ENCODE results near the gene SH3RF3. TPM values are rescaled to one million over a fixed set of nuclear protein-coding genes. Genes with fewer than 3 reads are reported as not detected.

SH3RF3 gene
- total and polyA plus RNA-seq, 3 experiments from 2014 or later = 0.24 to 0.31 (median 0.27) TPM

DNA sequence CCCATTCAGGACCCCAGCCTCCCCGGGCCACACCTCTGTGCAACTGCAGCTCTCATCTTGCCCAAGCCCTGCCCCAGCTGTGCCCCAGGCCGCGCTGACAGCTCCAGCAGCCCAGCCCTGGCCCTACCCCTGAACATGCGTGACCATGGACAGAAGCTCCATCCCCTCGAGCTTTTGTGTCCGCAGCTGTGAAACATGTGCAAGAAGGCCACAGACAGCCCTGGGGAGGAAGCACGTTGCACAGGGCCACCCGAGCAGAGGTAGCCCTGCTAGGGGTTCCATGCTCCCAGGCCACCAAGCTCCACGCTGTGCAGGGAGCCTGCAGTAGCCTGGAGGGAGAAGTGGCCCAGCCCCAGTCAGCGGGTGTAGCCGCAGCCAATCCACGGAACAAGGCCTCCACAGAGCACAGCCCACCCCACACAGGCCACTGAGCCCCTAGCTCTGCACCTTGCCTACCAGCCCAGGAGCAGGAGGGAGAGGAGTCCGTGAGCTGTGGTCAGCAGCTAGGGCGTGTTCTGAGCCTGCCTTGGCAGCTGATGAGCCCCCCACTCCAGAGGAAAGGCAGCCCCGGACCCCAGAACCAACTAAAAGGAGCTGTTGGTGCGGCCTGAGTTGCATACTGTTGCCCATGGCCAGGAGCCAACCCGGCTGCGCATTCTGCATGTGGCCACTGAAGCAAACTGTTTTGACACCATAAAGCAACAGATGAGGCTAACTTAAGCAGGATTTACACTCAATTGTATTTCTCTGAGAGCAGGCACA, 300.7 kb downstream of the SH3RF3 start:
- peaks cover 0 to 2% of the 10 kb centered on the region in 2 donors for H3K27me3 Mint-ChIP-seq
- ChIA-PET POLR2A (no interaction called here), CTCF (no interaction called here)
- H3K9me3 Mint-ChIP-seq = no peaks in the 10 kb centered on the region
- Histone ChIP-seq H3K27ac (ENCODE audit: low read depth, low read length) (no peak overlapping the region), H3K9me3 (ENCODE audit: low read length) (no peaks in the 10 kb centered on the region), H3K4me3 (ENCODE audit: low read length) (no peak overlapping the region), H3K36me3 (ENCODE audit: insufficient read depth, low read length) (no peaks in the 10 kb centered on the region), H3K27me3 (ENCODE audit: insufficient read depth, low read length, poor library complexity, severe bottlenecking) (no peaks in the 10 kb centered on the region), H3K4me1 (ENCODE audit: insufficient read depth, low read length) (no peaks in the 10 kb centered on the region)
- no peaks in the 10 kb centered on the region for H3K36me3 Mint-ChIP-seq
- no peaks in the 10 kb centered on the region for H3K4me1 Mint-ChIP-seq
- DNase-seq = no peak
- no peak overlapping the region for H3K27ac Mint-ChIP-seq
- no peak overlapping the region for H3K4me3 Mint-ChIP-seq

- CTCF ChIA-PET = no interaction called here
- H3K4me1 Mint-ChIP-seq = no peaks in the 10 kb centered on the region
- POLR2A ChIA-PET = no interaction called here
Measured at GRCh38 chr2:109430329-109430636, 301.3 kb downstream of the SH3RF3 start.

DNA sequence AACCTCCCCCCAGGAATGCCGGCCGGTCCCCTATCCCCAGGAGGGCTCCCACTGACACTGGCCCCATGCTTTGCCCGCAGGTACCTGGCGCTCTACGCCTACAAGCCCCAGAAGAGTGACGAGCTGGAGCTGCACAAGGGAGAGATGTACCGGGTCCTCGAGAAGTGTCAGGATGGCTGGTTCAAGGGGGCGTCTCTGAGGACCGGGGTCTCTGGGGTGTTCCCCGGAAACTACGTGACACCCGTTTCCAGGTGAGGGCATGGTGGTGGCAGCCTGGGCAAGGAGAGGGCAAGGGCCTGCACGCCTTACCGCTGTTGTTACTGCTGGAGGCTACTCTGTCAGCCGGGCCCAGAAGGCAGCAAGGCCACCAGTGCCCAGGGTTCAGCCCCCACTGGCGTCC, 303.4 kb downstream of the SH3RF3 start:
- H3K27me3 Mint-ChIP-seq = peaks cover 0 to 2% of the 10 kb centered on the region in 2 donors
- H3K9me3 Mint-ChIP-seq = no peaks in the 10 kb centered on the region
- DNase-seq = no peak
- Histone ChIP-seq H3K4me3 (ENCODE audit: low read length) (no peak overlapping the region), H3K9me3 (ENCODE audit: low read length) (no peaks in the 10 kb centered on the region), H3K27me3 (ENCODE audit: insufficient read depth, low read length, poor library complexity, severe bottlenecking) (no peaks in the 10 kb centered on the region), H3K4me1 (ENCODE audit: insufficient read depth, low read length) (no peaks in the 10 kb centered on the region), H3K27ac (ENCODE audit: low read depth, low read length) (no peak overlapping the region), H3K36me3 (ENCODE audit: insufficient read depth, low read length) (no peaks in the 10 kb centered on the region)
- H3K4me1 Mint-ChIP-seq = no peaks in the 10 kb centered on the region
- no peak overlapping the region for H3K27ac Mint-ChIP-seq
- CTCF ChIA-PET = no interaction called here
- no peaks in the 10 kb centered on the region for H3K36me3 Mint-ChIP-seq
- no peak overlapping the region for H3K4me3 Mint-ChIP-seq
- POLR2A ChIA-PET = no interaction called here

More at GRCh38 chr2:109430329-109430636, 301.3 kb downstream of the SH3RF3 start:
- H3K4me1 ChIP-seq (ENCODE audit: insufficient read depth, low read length) = no peaks in the 10 kb centered on the region
- Mint-ChIP-seq H3K36me3 (no peaks in the 10 kb centered on the region), H3K4me3 (no peak overlapping the region), H3K27me3 (peaks cover 0 to 2% of the 10 kb centered on the region in 2 donors), H3K9me3 (no peaks in the 10 kb centered on the region), H3K27ac (no peak overlapping the region)
- no peak overlapping the region for H3K27ac ChIP-seq (ENCODE audit: low read depth, low read length)
- H3K9me3 ChIP-seq (ENCODE audit: low read length) = no peaks in the 10 kb centered on the region
- no peaks in the 10 kb centered on the region for H3K36me3 ChIP-seq (ENCODE audit: insufficient read depth, low read length)
- H3K4me3 ChIP-seq (ENCODE audit: low read length) = no peak overlapping the region
- no peak for DNase-seq
- H3K27me3 ChIP-seq (ENCODE audit: insufficient read depth, low read length, poor library complexity, severe bottlenecking) = no peaks in the 10 kb centered on the region

DNA sequence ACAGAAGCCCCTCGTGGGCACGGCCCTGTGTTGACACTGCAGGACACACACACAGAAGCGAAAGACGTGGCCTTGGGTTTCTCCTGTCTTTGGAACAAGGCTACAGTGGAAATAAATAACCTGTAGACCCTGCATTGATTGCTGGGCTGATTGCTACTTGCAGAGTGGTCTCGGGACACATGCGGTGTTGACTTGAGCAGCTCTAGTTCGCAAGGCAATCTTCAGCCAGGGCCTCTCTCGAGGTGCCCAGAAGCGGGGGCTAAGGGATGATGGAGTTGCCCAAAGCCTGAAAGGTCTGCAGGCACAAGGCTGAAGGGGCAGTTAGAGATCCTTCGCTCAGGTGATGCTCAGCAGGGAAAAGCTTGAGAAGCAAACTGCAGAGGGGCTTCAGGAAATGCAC, 304.5 kb downstream of the SH3RF3 start:
- ChIA-PET CTCF (no interaction called here), POLR2A (no interaction called here)
- no peak for DNase-seq
- peaks cover 0 to 3% of the 10 kb centered on the region in 2 donors for H3K27me3 Mint-ChIP-seq
- H3K27me3 ChIP-seq (ENCODE audit: insufficient read depth, low read length, poor library complexity, severe bottlenecking) = no peaks in the 10 kb centered on the region
- no peaks in the 10 kb centered on the region for H3K36me3 ChIP-seq (ENCODE audit: insufficient read depth, low read length)
- H3K4me3 Mint-ChIP-seq = no peak overlapping the region
- H3K4me1 Mint-ChIP-seq = no peaks in the 10 kb centered on the region
- H3K9me3 ChIP-seq (ENCODE audit: low read length) = no peaks in the 10 kb centered on the region
- no peak overlapping the region for H3K4me3 ChIP-seq (ENCODE audit: low read length)
- H3K27ac Mint-ChIP-seq = no peak overlapping the region
- no peaks in the 10 kb centered on the region for H3K9me3 Mint-ChIP-seq
- no peaks in the 10 kb centered on the region for H3K36me3 Mint-ChIP-seq
- H3K27ac ChIP-seq (ENCODE audit: low read depth, low read length) = no peak overlapping the region
- H3K4me1 ChIP-seq (ENCODE audit: insufficient read depth, low read length) = no peaks in the 10 kb centered on the region

- CTCF ChIA-PET = no interaction called here
- H3K27ac Mint-ChIP-seq = no peak overlapping the region
Measured at GRCh38 chr2:109433926-109434325, 304.9 kb downstream of the SH3RF3 start.

DNA sequence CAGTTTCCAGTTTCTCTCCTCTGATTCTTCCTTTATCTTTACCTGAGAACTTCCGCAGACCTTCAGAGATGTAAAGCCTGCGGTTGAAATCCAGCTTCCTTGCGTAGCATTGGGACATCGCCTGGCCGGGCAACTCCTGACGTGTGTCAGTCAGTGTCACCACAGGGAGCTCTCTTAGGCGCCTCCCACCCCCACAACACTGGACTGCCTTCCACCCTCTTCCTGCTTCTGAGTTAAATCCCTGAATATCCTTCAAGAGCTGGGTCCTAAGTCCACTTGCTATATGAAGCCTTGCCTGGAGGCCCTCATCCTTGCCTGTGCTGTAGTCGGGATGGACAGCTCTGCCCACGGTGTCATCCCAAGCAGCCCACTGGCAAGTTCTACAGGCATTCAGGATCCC, 305.3 kb downstream of the SH3RF3 start:
- no peaks in the 10 kb centered on the region for H3K36me3 ChIP-seq (ENCODE audit: insufficient read depth, low read length)
- no peaks in the 10 kb centered on the region for H3K27me3 ChIP-seq (ENCODE audit: insufficient read depth, low read length, poor library complexity, severe bottlenecking)
- Mint-ChIP-seq H3K27ac (no peak overlapping the region), H3K36me3 (no peaks in the 10 kb centered on the region), H3K4me1 (no peaks in the 10 kb centered on the region), H3K4me3 (no peak overlapping the region), H3K27me3 (peaks cover 3 to 7% of the 10 kb centered on the region in 2 donors), H3K9me3 (no peaks in the 10 kb centered on the region)
- no peak overlapping the region for H3K4me3 ChIP-seq (ENCODE audit: low read length)
- H3K27ac ChIP-seq (ENCODE audit: low read depth, low read length) = no peak overlapping the region
- DNase-seq = no peak
- H3K4me1 ChIP-seq (ENCODE audit: insufficient read depth, low read length) = no peaks in the 10 kb centered on the region
- CTCF ChIA-PET = no interaction called here
- POLR2A ChIA-PET = no interaction called here
- H3K9me3 ChIP-seq (ENCODE audit: low read length) = no peaks in the 10 kb centered on the region

More at GRCh38 chr2:109433926-109434325, 304.9 kb downstream of the SH3RF3 start:
- no peak overlapping the region for H3K4me3 Mint-ChIP-seq
- no peaks in the 10 kb centered on the region for H3K4me1 Mint-ChIP-seq
- no peaks in the 10 kb centered on the region for H3K27me3 ChIP-seq (ENCODE audit: insufficient read depth, low read length, poor library complexity, severe bottlenecking)
- no peak overlapping the region for H3K4me3 ChIP-seq (ENCODE audit: low read length)
- H3K27me3 Mint-ChIP-seq = peaks cover 2 to 3% of the 10 kb centered on the region in 2 donors
- no peaks in the 10 kb centered on the region for H3K9me3 Mint-ChIP-seq
- H3K27ac ChIP-seq (ENCODE audit: low read depth, low read length) = no peak overlapping the region
- no peaks in the 10 kb centered on the region for H3K4me1 ChIP-seq (ENCODE audit: insufficient read depth, low read length)
- H3K36me3 Mint-ChIP-seq = no peaks in the 10 kb centered on the region
- H3K9me3 ChIP-seq (ENCODE audit: low read length) = no peaks in the 10 kb centered on the region
- POLR2A ChIA-PET = no interaction called here
- DNase-seq = no peak
- no peaks in the 10 kb centered on the region for H3K36me3 ChIP-seq (ENCODE audit: insufficient read depth, low read length)

- no peak overlapping the region for H3K27ac Mint-ChIP-seq
- Histone ChIP-seq H3K27ac (ENCODE audit: low read depth, low read length) (no peak overlapping the region), H3K4me1 (ENCODE audit: insufficient read depth, low read length) (no peaks in the 10 kb centered on the region), H3K36me3 (ENCODE audit: insufficient read depth, low read length) (no peaks in the 10 kb centered on the region), H3K27me3 (ENCODE audit: insufficient read depth, low read length, poor library complexity, severe bottlenecking) (no peaks in the 10 kb centered on the region), H3K4me3 (ENCODE audit: low read length) (no peak overlapping the region), H3K9me3 (ENCODE audit: low read length) (no peaks in the 10 kb centered on the region)
- no peaks in the 10 kb centered on the region for H3K4me1 Mint-ChIP-seq
- H3K9me3 Mint-ChIP-seq = peaks cover 0 to 5% (median 4%) of the 10 kb centered on the region in 5 donors
- ChIA-PET CTCF (no interaction called here), POLR2A (no interaction called here)
- H3K4me3 Mint-ChIP-seq = no peak overlapping the region
- peaks cover 3 to 7% of the 10 kb centered on the region in 2 donors for H3K27me3 Mint-ChIP-seq
- DNase-seq = no peak
- no peaks in the 10 kb centered on the region for H3K36me3 Mint-ChIP-seq
Measured at GRCh38 chr2:109435066-109435690, 306.2 kb downstream of the SH3RF3 start.

DNA sequence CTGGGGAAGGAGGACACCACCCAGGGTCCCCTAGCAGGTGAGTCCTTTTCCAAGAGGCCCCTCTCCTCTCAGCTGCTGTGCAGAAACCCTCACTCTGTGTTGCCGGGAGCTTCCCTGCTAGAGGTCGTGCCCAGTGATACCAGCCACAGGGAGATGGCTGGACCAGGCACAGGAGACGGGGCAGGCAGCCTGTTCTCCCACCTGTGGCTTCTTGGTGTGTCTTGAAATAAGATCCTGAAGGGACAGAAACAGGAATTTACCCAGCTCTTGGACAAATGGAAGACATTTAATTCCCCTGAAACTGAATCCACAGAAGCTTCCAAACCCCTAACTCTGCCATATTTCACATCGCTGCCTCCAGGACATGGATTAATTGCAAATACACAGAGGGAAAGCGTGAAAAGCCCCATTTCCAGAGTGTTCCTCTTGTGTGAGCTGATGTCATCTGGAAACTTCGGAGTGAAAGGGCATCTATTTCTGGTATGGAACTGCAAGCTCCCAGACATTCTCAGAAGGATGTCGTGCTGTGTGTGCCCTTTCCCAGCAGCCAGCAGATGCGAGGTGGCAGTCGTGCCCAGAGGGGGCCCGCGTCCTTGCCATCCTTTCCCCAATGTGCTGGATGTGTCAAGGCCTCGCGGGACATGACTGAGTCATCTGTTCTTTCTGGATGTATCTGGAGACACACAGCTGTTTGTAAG, 307.0 kb downstream of the SH3RF3 start:
- H3K27me3 ChIP-seq (ENCODE audit: insufficient read depth, low read length, poor library complexity, severe bottlenecking) = no peaks in the 10 kb centered on the region
- H3K9me3 Mint-ChIP-seq = peaks cover 0 to 11% (median 5%) of the 10 kb centered on the region in 5 donors
- no peaks in the 10 kb centered on the region for H3K36me3 ChIP-seq (ENCODE audit: insufficient read depth, low read length)
- POLR2A ChIA-PET = no interaction called here
- peaks cover 3 to 7% of the 10 kb centered on the region in 2 donors for H3K27me3 Mint-ChIP-seq
- H3K36me3 Mint-ChIP-seq = peaks cover 0 to 3% (median 0%) of the 10 kb centered on the region in 3 donors
- no peak overlapping the region for H3K27ac ChIP-seq (ENCODE audit: low read depth, low read length)
- no peak overlapping the region for H3K4me3 ChIP-seq (ENCODE audit: low read length)
- DNase-seq = no peak
- no peaks in the 10 kb centered on the region for H3K4me1 ChIP-seq (ENCODE audit: insufficient read depth, low read length)
- no peak overlapping the region for H3K4me3 Mint-ChIP-seq
- CTCF ChIA-PET = no interaction called here
- H3K27ac Mint-ChIP-seq = no peak overlapping the region
- H3K9me3 ChIP-seq (ENCODE audit: low read length) = no peaks in the 10 kb centered on the region
- H3K4me1 Mint-ChIP-seq = no peaks in the 10 kb centered on the region

Data from CD8-positive, alpha-beta memory T cell (primary cell).